Measurements from ENCODE around the gene SLC8A2.
A peak's percentile ranks its signal among the peaks of the same experiment; 100 is the strongest.

Gene SLC8A2

GRCh38 chr19:47495478-47496372 lies 24.0 kb upstream of the SLC8A2 start:
- Histone ChIP-seq H3K4me3 (ENCODE audit: low read depth in 1 of 5, low read length in 5 of 5) (no peak overlapping the region), H3K36me3 (ENCODE audit: control insufficient read depth in 5 of 5, insufficient read depth in 5 of 5, low read length in 5 of 5) (peaks cover 0 to 97% (median 91%) of the 10 kb centered on the region in 5 donors), H3K9me3 (ENCODE audit: control insufficient read depth in 5 of 5, low read length in 5 of 5) (no peaks in the 10 kb centered on the region), H3K27me3 (ENCODE audit: control insufficient read depth in 5 of 5, insufficient read depth in 4 of 5, low read length in 5 of 5) (no peaks in the 10 kb centered on the region), H3K4me1 (ENCODE audit: control insufficient read depth in 5 of 5, insufficient read depth in 5 of 5, low read length in 5 of 5) (peaks cover 0 to 6% (median 0%) of the 10 kb centered on the region in 5 donors), H3K9ac (ENCODE audit: low read length in 5 of 5) (no peak overlapping the region), H3K27ac (ENCODE audit: low read depth, low read length) (no peak overlapping the region)

GRCh38 chr19:47494729-47495128 lies 23.0 kb upstream of the SLC8A2 start:
- Histone ChIP-seq H3K4me1 (ENCODE audit: control insufficient read depth in 5 of 5, insufficient read depth in 5 of 5, low read length in 5 of 5) (peaks cover 0 to 6% (median 0%) of the 10 kb centered on the region in 5 donors), H3K27ac (ENCODE audit: low read depth, low read length) (no peak overlapping the region), H3K9me3 (ENCODE audit: control insufficient read depth in 5 of 5, low read length in 5 of 5) (no peaks in the 10 kb centered on the region), H3K27me3 (ENCODE audit: control insufficient read depth in 5 of 5, insufficient read depth in 4 of 5, low read length in 5 of 5) (no peaks in the 10 kb centered on the region), H3K4me3 (ENCODE audit: low read depth in 1 of 5, low read length in 5 of 5) (no peak overlapping the region), H3K9ac (ENCODE audit: low read length in 5 of 5) (no peak overlapping the region), H3K36me3 (ENCODE audit: control insufficient read depth in 5 of 5, insufficient read depth in 5 of 5, low read length in 5 of 5) (peaks cover 0 to 97% (median 92%) of the 10 kb centered on the region in 5 donors)

- Histone ChIP-seq H3K4me1 (ENCODE audit: control insufficient read depth in 5 of 5, insufficient read depth in 5 of 5, low read length in 5 of 5) (peaks cover 0 to 6% (median 0%) of the 10 kb centered on the region in 5 donors), H3K27ac (ENCODE audit: low read depth, low read length) (no peak overlapping the region), H3K27me3 (ENCODE audit: control insufficient read depth in 5 of 5, insufficient read depth in 4 of 5, low read length in 5 of 5) (no peaks in the 10 kb centered on the region), H3K4me3 (ENCODE audit: low read depth in 1 of 5, low read length in 5 of 5) (no peak overlapping the region), H3K9ac (ENCODE audit: low read length in 5 of 5) (no peak overlapping the region), H3K36me3 (ENCODE audit: control insufficient read depth in 5 of 5, insufficient read depth in 5 of 5, low read length in 5 of 5) (peaks cover 0 to 98% (median 93%) of the 10 kb centered on the region in 5 donors), H3K9me3 (ENCODE audit: control insufficient read depth in 5 of 5, low read length in 5 of 5) (no peaks in the 10 kb centered on the region)
Measured at GRCh38 chr19:47494211-47494547, 22.5 kb upstream of the SLC8A2 start.

- H3K27ac ChIP-seq (ENCODE audit: low read depth, low read length) = no peak overlapping the region
- H3K36me3 ChIP-seq (ENCODE audit: control insufficient read depth in 5 of 5, insufficient read depth in 5 of 5, low read length in 5 of 5) = peaks cover 0 to 97% (median 91%) of the 10 kb centered on the region in 5 donors
- no peaks in the 10 kb centered on the region for H3K9me3 ChIP-seq (ENCODE audit: control insufficient read depth in 5 of 5, low read length in 5 of 5)
- no peaks in the 10 kb centered on the region for H3K27me3 ChIP-seq (ENCODE audit: control insufficient read depth in 5 of 5, insufficient read depth in 4 of 5, low read length in 5 of 5)
- peak overlapping the region in 1 of 5 donors; percentile 20 for H3K9ac ChIP-seq (ENCODE audit: low read length in 5 of 5)
- peaks cover 0 to 6% (median 0%) of the 10 kb centered on the region in 5 donors for H3K4me1 ChIP-seq (ENCODE audit: control insufficient read depth in 5 of 5, insufficient read depth in 5 of 5, low read length in 5 of 5)
- H3K4me3 ChIP-seq (ENCODE audit: low read depth in 1 of 5, low read length in 5 of 5) = no peak overlapping the region
Measured at GRCh38 chr19:47493378-47494210, 21.9 kb upstream of the SLC8A2 start.

- Histone ChIP-seq H3K27ac (ENCODE audit: low read depth, low read length) (no peak overlapping the region), H3K9me3 (ENCODE audit: control insufficient read depth in 5 of 5, low read length in 5 of 5) (no peaks in the 10 kb centered on the region), H3K4me1 (ENCODE audit: control insufficient read depth in 5 of 5, insufficient read depth in 5 of 5, low read length in 5 of 5) (peaks cover 0 to 6% (median 0%) of the 10 kb centered on the region in 5 donors), H3K36me3 (ENCODE audit: control insufficient read depth in 5 of 5, insufficient read depth in 5 of 5, low read length in 5 of 5) (peaks cover 0 to 95% (median 89%) of the 10 kb centered on the region in 5 donors), H3K4me3 (ENCODE audit: low read depth in 1 of 5, low read length in 5 of 5) (no peak overlapping the region), H3K27me3 (ENCODE audit: control insufficient read depth in 5 of 5, insufficient read depth in 4 of 5, low read length in 5 of 5) (no peaks in the 10 kb centered on the region), H3K9ac (ENCODE audit: low read length in 5 of 5) (no peak overlapping the region)
Measured at GRCh38 chr19:47492571-47493377, 21.1 kb upstream of the SLC8A2 start.

GRCh38 chr19:47492137-47492533 lies 20.4 kb upstream of the SLC8A2 start:
- Histone ChIP-seq H3K27ac (ENCODE audit: low read depth, low read length) (no peak overlapping the region), H3K36me3 (ENCODE audit: control insufficient read depth in 5 of 5, insufficient read depth in 5 of 5, low read length in 5 of 5) (peaks cover 0 to 95% (median 89%) of the 10 kb centered on the region in 5 donors), H3K4me1 (ENCODE audit: control insufficient read depth in 5 of 5, insufficient read depth in 5 of 5, low read length in 5 of 5) (peaks cover 0 to 6% (median 0%) of the 10 kb centered on the region in 5 donors), H3K9ac (ENCODE audit: low read length in 5 of 5) (no peak overlapping the region), H3K9me3 (ENCODE audit: control insufficient read depth in 5 of 5, low read length in 5 of 5) (no peaks in the 10 kb centered on the region), H3K27me3 (ENCODE audit: control insufficient read depth in 5 of 5, insufficient read depth in 4 of 5, low read length in 5 of 5) (no peaks in the 10 kb centered on the region), H3K4me3 (ENCODE audit: low read depth in 1 of 5, low read length in 5 of 5) (no peak overlapping the region)

GRCh38 chr19:47491358-47492136 lies 19.9 kb upstream of the SLC8A2 start:
- H3K27ac ChIP-seq (ENCODE audit: low read depth, low read length) = no peak overlapping the region
- no peak overlapping the region for H3K9ac ChIP-seq (ENCODE audit: low read length in 5 of 5)
- peaks cover 0 to 6% (median 0%) of the 10 kb centered on the region in 5 donors for H3K4me1 ChIP-seq (ENCODE audit: control insufficient read depth in 5 of 5, insufficient read depth in 5 of 5, low read length in 5 of 5)
- no peak overlapping the region for H3K4me3 ChIP-seq (ENCODE audit: low read depth in 1 of 5, low read length in 5 of 5)
- H3K36me3 ChIP-seq (ENCODE audit: control insufficient read depth in 5 of 5, insufficient read depth in 5 of 5, low read length in 5 of 5) = peaks cover 0 to 95% (median 88%) of the 10 kb centered on the region in 5 donors
- no peaks in the 10 kb centered on the region for H3K27me3 ChIP-seq (ENCODE audit: control insufficient read depth in 5 of 5, insufficient read depth in 4 of 5, low read length in 5 of 5)
- H3K9me3 ChIP-seq (ENCODE audit: control insufficient read depth in 5 of 5, low read length in 5 of 5) = no peaks in the 10 kb centered on the region

GRCh38 chr19:47490847-47491246 lies 19.2 kb upstream of the SLC8A2 start:
- no peaks in the 10 kb centered on the region for H3K27me3 ChIP-seq (ENCODE audit: control insufficient read depth in 5 of 5, insufficient read depth in 4 of 5, low read length in 5 of 5)
- H3K4me1 ChIP-seq (ENCODE audit: control insufficient read depth in 5 of 5, insufficient read depth in 5 of 5, low read length in 5 of 5) = peaks cover 0 to 6% (median 0%) of the 10 kb centered on the region in 5 donors
- no peak overlapping the region for H3K4me3 ChIP-seq (ENCODE audit: low read depth in 1 of 5, low read length in 5 of 5)
- H3K9me3 ChIP-seq (ENCODE audit: control insufficient read depth in 5 of 5, low read length in 5 of 5) = no peaks in the 10 kb centered on the region
- no peak overlapping the region for H3K9ac ChIP-seq (ENCODE audit: low read length in 5 of 5)
- H3K36me3 ChIP-seq (ENCODE audit: control insufficient read depth in 5 of 5, insufficient read depth in 5 of 5, low read length in 5 of 5) = peaks cover 0 to 88% (median 81%) of the 10 kb centered on the region in 5 donors
- no peak overlapping the region for H3K27ac ChIP-seq (ENCODE audit: low read depth, low read length)

- H3K4me3 ChIP-seq (ENCODE audit: low read depth in 1 of 5, low read length in 5 of 5) = no peak overlapping the region
- H3K9ac ChIP-seq (ENCODE audit: low read length in 5 of 5) = no peak overlapping the region
- H3K9me3 ChIP-seq (ENCODE audit: control insufficient read depth in 5 of 5, low read length in 5 of 5) = no peaks in the 10 kb centered on the region
- no peak overlapping the region for H3K27ac ChIP-seq (ENCODE audit: low read depth, low read length)
- peaks cover 0 to 81% (median 80%) of the 10 kb centered on the region in 5 donors for H3K36me3 ChIP-seq (ENCODE audit: control insufficient read depth in 5 of 5, insufficient read depth in 5 of 5, low read length in 5 of 5)
- peaks cover 0 to 6% (median 2%) of the 10 kb centered on the region in 5 donors for H3K4me1 ChIP-seq (ENCODE audit: control insufficient read depth in 5 of 5, insufficient read depth in 5 of 5, low read length in 5 of 5)
- H3K27me3 ChIP-seq (ENCODE audit: control insufficient read depth in 5 of 5, insufficient read depth in 4 of 5, low read length in 5 of 5) = no peaks in the 10 kb centered on the region
Measured at GRCh38 chr19:47490031-47490430, 18.3 kb upstream of the SLC8A2 start.

Data from subcutaneous abdominal adipose tissue (tissue), 5 donors.